ENCODE data around the gene TIMM8A.

Gene TIMM8A

GRCh38 chrX:101365301-101365795 lies 16.8 kb upstream of the TIMM8A start:
- TF ChIP-seq, protein P1, sequence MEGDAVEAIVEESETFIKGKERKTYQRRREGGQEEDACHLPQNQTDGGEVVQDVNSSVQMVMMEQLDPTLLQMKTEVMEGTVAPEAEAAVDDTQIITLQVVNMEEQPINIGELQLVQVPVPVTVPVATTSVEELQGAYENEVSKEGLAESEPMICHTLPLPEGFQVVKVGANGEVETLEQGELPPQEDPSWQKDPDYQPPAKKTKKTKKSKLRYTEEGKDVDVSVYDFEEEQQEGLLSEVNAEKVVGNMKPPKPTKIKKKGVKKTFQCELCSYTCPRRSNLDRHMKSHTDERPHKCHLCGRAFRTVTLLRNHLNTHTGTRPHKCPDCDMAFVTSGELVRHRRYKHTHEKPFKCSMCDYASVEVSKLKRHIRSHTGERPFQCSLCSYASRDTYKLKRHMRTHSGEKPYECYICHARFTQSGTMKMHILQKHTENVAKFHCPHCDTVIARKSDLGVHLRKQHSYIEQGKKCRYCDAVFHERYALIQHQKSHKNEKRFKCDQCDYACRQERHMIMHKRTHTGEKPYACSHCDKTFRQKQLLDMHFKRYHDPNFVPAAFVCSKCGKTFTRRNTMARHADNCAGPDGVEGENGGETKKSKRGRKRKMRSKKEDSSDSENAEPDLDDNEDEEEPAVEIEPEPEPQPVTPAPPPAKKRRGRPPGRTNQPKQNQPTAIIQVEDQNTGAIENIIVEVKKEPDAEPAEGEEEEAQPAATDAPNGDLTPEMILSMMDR (IDR thresholded peaks at IDR 0.05; ENCODE audit: unreplicated experiment in 3 of 3), result no peak
- H3K27ac Mint-ChIP-seq, result no peak overlapping the region
- H3K4me1 Mint-ChIP-seq, result no peaks in the 10 kb centered on the region
- peaks cover 3% of the 10 kb centered on the region for H3K9me3 Mint-ChIP-seq
- no peaks in the 10 kb centered on the region for H3K27me3 Mint-ChIP-seq (ENCODE audit: low read depth)
- no peaks in the 10 kb centered on the region for H3K36me3 Mint-ChIP-seq (ENCODE audit: low read depth)
- no peak overlapping the region for H3K4me3 Mint-ChIP-seq

DNA sequence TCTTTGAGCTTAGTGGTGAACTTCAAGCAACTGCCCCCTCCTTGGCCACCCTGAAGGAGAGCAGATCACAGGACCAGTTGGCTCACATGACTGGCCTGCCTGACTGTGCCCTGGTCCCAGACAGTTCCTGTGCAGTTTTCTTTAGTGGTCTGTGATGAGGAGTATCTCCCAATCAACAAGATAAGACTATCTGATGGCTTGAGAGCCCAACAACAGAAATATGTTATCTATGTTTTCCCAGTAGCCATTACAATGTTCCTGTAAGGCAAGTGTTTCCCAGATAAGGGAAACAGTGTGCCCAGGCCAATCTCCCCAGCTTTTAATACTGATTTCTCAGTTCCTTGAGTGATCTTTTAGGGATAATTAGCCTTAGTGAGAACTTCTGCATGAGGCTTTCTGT lies 14.2 kb upstream of the TIMM8A start:
- H3K27ac Mint-ChIP-seq, result no peak overlapping the region
- no peaks in the 10 kb centered on the region for H3K27me3 Mint-ChIP-seq (ENCODE audit: low read depth)
- H3K9me3 Mint-ChIP-seq, result peaks cover 3% of the 10 kb centered on the region
- no peak overlapping the region for H3K4me3 Mint-ChIP-seq
- H3K4me1 Mint-ChIP-seq, result no peaks in the 10 kb centered on the region
- H3K36me3 Mint-ChIP-seq (ENCODE audit: low read depth), result no peaks in the 10 kb centered on the region
- TF ChIP-seq, protein P1 (IDR thresholded peaks at IDR 0.05; ENCODE audit: unreplicated experiment in 3 of 3), result no peak

DNA sequence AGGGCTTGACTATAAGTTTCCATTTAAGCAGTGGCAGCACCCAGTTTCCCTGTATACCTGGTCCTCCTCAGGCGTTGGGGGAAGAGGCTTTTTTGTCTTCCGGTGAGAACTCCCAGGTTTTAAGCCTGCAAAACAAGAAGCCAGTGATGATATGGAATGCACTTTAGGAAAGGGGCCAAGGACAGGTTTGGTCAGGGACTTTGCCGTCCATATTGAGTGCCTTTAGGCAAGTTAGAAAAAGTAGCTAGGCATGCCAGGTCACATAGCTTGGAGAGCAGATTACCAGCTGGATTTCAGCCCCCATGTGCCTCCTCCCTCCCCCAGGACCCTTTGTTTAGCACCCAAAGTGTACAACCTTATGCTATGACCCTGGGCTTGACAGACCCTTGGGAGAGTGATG lies 13.6 kb upstream of the TIMM8A start:
- no peaks in the 10 kb centered on the region for H3K27me3 Mint-ChIP-seq (ENCODE audit: low read depth)
- H3K9me3 Mint-ChIP-seq, result peaks cover 3% of the 10 kb centered on the region
- H3K4me3 Mint-ChIP-seq, result no peak overlapping the region
- H3K27ac Mint-ChIP-seq, result no peak overlapping the region
- TF ChIP-seq, protein P1 (IDR thresholded peaks at IDR 0.05; ENCODE audit: unreplicated experiment in 3 of 3), result no peak
- no peaks in the 10 kb centered on the region for H3K36me3 Mint-ChIP-seq (ENCODE audit: low read depth)
- H3K4me1 Mint-ChIP-seq, result no peaks in the 10 kb centered on the region

DNA sequence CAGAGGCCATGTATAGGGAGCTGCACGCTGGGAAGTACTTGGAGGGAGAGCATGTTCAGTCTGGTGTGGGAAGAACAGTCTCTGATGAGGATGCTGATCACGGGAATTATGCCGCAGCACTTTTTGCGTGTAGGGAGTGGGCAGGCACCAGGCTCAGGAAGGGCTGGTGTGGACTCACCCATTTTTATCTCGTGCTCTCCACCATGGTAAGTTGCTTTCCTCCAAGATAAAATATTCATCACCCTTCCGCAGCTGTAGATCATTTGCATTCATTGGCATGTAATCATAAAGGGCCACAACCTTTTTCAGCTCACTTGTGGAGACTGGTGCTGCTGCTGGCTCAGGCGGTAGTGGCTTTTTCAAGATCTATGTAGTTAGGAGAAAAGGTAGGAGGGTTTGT lies 11.8 kb upstream of the TIMM8A start:
- Mint-ChIP-seq H3K4me3 (no peak overlapping the region), H3K36me3 (ENCODE audit: low read depth) (no peaks in the 10 kb centered on the region), H3K4me1 (no peaks in the 10 kb centered on the region), H3K27me3 (ENCODE audit: low read depth) (no peaks in the 10 kb centered on the region), H3K9me3 (peaks cover 6% of the 10 kb centered on the region), H3K27ac (no peak overlapping the region)
- TF ChIP-seq, protein P1 (IDR thresholded peaks at IDR 0.05; ENCODE audit: unreplicated experiment in 3 of 3), result no peak

DNA sequence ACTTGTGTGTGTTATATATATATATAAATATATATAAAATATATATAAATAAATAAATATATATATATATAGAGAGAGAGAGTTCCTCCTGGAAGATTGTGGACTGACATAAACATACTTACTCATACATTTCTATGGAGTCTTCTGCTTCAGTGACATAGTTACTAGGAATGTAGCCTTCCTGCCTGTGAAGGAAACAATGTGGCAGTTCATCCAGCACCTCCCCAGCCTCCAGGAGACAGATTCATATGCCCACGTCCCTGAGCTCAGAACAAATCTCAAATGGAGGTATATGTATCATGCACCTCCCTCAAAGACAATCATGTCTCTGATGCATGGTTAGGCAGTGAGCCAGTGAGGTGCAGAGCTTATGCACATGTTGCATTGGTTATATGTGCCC lies 11.4 kb upstream of the TIMM8A start:
- Mint-ChIP-seq H3K4me1 (no peaks in the 10 kb centered on the region), H3K27ac (no peak overlapping the region), H3K27me3 (ENCODE audit: low read depth) (no peaks in the 10 kb centered on the region), H3K4me3 (no peak overlapping the region), H3K36me3 (ENCODE audit: low read depth) (no peaks in the 10 kb centered on the region), H3K9me3 (peaks cover 4% of the 10 kb centered on the region)
- TF ChIP-seq, protein P1 (IDR thresholded peaks at IDR 0.05; ENCODE audit: unreplicated experiment in 3 of 3), result no peak

DNA sequence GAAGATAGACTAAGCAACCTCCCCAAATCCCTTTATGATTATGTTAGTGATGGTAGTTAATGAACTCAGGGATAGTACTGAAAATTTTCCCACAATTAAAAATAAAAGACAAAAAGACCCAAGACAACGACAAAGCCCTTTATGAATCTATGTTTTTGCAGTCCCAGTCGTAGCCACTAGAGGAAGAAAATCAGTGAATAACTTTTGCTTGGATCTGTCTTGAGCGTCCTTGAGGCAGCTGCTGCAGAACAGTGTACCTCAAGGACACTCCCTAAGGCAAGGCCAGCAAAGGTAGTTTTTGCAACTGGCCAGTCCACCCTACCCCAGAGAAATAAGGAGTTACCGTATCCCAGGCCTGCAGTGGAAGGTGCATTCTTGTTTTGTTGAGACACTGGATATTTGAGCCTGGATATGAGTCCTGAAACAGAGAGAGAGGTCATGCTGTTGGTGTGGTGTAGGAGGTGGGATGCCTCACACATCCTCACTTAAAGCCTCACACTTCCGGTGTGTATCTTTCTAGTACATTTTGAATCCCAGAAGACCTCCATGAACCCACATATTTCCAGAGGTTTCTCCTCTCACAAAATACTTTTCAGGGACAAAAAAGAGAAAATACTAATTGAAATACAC lies 8.7 kb upstream of the TIMM8A start:
- Mint-ChIP-seq H3K9me3 (peaks cover 10% of the 10 kb centered on the region), H3K27ac (no peak overlapping the region), H3K4me3 (no peak overlapping the region), H3K27me3 (ENCODE audit: low read depth) (no peaks in the 10 kb centered on the region), H3K36me3 (ENCODE audit: low read depth) (no peaks in the 10 kb centered on the region), H3K4me1 (no peaks in the 10 kb centered on the region)
- TF ChIP-seq, protein P1 (IDR thresholded peaks at IDR 0.05; ENCODE audit: unreplicated experiment in 3 of 3), result peak; percentile 12 to 26 (median 13)
